CD4-positive, alpha-beta T cell treated with Interleukin-1 beta for 1 hour (primary cell): Measurements from ENCODE around the gene PARK7.
"Not testable (repeated sequence)": the region's sequence is repeated elsewhere in the genome, so short reads cannot be mapped to it uniquely, and the experiment has no call there.

Experiments used
- DNase-seq, 2 donors: peaks; one replicate each; pipeline ENCODE4 v3.0.0-alpha.2; 2020 to 2022

The PARK7 gene

DNA sequence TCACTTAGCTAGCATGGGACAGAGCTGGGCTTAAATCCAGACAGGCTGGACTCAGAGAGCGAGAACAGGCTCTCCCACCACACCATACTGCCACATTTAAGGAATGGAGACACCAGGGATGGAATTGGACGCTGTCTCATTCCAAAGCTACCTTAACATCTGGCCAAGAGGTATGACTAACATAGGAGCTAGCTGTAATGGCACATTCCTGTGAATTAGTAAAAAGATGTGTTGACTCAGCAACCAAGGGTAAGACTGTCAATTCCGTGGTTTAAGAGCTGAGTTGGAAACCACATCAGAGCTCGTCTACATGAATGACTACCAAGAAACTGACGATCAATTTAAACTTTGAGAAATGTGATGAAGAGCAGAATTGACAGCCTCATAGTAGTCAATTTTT is 12.6 kb upstream of the PARK7 start:
- peak; percentile 13 to 64 for DNase-seq

DNA sequence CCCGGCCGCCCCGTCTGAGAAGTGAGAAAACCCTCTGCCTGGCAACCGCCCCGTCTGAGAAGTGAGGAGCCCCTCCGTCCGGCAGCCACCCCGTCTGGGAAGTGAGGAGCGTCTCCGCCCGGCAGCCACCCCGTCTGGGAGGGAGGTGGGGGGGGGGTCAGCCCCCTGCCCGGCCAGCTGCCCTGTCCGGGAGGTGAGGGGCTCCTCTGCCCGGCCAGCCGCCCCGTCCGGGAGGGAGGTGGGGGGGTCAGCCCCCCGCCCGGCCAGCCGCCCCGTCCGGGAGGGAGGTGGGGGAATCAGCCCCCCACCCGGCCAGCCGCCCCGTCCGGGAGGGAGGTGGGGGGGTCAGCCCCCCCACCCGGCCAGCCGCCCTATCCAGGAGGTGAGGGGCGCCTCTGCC is 8.7 kb upstream of the PARK7 start:
- not testable (repeated sequence) for DNase-seq

DNA sequence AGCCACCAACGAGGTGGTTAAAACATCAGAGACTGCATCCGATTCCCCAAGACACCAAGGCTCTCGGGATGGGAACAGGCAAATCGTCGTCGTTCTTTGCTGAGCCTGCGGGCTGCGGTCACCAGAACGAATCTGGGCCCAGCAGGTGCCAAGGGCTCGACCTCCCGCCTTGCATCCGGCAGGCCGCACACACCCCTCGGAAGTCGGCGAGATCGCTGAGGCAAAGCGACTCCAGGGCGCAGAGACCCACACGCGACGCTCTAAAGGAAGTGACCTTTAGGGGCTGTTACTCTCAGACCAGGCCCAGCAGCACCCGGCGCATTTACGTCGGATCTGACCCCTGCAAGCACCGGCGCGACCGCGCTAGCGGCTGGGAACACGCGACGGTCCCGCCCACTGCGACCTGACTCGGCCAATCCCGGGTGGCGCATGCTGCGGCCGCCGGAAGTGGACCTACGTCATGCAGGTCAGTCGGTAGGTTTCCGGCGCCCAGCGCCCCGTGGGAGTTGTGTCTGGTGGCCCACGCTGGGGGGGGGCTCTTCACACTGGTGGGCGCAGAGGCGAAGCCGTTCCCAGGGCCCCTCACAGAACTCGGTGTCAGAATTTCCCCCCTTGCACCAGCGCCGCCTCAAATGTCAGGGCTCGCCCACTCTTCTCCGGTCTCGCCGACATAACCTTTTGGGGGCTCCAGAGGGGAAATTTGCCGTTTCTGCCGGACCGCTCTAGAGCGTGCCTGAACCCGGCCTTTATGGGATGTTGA is 7.5 kb upstream of the PARK7 start:
- DNase-seq, result peak; percentile 84 to 89

DNA sequence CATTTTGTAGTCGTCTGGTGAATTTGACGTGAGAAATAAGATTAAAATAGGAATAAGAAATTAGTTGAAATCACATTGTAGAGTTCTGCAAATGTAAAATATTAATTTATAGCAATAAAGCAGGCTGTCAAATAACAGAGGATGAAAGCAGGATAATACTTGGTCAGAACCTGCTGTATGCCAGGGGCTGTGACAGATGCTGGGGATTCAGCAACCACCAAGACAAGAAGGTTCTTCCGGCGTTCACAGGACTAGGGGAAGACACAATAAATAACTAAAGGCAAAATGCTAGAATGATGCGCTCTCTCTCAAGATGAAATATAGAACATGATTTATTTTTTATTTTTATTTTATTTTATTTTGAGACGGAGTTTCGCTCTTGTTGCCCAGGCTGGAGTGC is 6.8 kb upstream of the PARK7 start:
- no peak for DNase-seq

DNA sequence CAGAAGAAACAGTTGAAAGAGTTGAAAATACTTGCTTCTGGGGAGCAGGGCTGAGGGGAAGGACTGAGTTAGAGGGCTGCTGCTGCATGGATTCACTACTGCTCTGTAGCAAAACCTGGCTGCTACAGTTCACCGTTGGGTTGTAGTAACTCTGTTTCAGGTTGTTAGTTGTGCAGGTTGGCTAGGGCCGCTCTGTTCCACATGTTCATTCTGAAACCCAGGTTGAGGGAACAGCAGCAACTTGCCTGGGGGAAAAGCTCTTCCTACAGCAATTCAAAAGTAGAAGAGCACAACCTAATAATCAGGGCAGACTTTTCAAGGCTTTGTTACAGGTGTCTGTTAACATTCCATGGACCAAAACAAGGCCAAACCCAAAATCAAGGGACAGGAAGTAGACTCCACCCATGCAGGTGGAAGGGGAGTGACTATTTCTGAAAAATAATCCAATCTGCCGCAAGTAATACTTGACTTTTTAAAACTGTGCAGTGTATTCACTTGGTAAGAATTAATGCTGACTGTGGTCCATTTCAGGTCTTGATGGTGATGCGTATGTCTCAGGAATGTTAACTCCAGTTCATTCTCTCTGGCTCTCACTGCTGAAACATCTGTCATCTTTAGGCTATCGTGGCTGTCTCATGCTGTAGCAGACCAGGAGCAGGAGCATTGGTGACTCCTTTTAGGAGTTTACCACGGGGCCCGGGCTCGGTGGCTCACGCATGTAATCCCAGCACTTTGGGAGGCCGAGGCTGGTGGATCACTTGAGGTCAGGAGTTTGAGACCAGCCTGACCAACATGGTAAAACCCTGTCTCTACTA is 5.1 kb upstream of the PARK7 start:
- no peak for DNase-seq

DNA sequence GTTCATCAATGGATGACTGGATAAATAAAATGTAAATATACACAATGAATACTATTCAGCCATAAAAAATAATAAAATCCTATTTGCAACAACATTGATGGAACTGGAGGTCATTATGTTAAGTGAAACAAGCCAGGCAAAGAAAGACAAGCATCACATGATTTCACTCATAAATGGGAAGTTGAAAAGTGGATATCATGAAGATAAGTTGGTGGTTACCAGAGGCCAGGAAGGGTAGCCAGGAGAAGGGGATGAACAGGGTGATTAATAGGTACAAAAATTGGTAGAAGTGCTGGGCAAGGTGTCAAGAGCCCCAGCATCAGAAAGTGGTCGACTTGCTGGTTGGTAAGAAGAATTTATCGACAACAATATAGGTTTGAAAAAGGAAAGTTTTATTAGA is 1.3 kb upstream of the PARK7 start:
- DNase-seq, result no peak

DNA sequence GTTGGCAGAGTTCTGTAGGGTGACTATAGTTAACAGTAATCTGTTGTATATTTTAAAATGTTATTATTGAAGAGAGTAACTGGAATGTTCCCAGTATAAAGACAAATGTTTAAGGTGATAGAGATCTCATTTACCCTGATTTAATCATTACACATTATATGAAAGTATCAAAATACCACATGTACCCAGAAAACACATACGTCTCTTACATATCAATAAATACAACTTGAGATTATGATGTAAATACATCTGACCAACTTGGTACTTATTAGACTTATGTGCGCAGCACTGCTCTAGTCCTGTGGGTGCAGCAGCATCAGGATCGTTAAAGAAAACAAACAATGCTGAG is 670 bp upstream of the PARK7 start:
- no peak for DNase-seq

DNA sequence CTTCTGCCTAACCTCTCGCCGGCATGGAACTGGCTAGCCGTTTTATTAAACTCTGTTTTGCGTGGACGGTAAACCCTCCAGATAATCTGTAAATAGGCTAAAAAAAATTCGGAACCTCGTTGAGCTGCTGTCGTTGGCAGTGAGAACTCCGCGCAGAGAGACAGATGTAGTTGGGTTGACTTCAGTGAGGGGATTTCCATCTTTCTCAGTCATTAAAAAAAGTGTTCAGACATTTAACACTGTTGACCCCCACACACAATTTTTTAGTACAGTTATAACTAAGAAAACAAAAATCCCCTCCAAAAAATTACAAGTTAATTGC is 464 bp downstream of the PARK7 start:
- peak; percentile 57 to 68 for DNase-seq

DNA sequence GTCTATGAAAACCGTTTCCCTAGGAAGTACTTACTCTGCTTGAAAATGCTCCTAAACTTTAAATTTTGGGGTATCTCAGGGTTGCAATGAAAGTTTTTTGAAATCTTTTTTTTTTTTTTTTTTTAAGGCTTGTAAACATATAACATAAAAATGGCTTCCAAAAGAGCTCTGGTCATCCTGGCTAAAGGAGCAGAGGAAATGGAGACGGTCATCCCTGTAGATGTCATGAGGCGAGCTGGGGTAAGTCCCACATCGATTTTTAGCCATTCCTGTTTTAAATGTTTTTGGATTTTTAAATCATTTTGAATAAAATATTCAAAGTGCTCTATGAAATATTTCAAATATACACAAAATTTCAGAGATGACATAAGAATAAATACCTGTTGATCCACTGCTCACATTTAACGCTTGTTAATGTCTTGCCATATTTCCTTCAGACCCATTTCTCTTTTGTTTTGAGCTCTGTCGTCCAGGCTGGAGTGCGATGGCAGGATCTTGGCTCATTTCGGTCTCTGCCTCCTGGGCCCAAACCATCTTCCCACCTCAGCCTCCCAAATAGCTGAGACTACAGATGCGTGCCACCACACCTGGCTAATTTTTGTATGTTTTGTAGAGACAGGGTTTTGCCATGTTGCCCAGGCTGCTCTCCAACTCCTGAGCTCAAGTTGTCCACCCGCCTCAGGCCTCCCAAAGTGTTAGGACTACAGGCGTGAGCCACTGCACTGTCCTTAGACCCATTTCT is 1.3 kb downstream of the PARK7 start:
- no peak for DNase-seq

DNA sequence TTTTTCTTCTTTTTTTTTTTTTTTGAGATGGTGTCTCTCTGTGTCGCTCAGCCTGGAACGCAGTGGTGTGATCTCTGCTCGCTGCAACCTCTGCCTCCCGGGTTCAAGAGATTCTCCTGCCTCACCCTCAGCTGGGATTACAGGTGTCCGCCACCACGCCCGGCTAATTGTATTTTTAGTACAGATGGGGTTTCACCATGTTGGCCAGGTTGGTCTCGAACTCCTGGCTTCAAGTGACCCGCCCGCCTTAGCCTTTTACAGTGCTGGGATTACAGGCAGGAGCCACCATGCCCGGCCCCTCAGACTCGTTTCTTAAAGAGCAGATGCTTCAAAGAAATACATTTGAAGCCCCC is 1.8 kb downstream of the PARK7 start:
- not testable (repeated sequence) for DNase-seq

DNA sequence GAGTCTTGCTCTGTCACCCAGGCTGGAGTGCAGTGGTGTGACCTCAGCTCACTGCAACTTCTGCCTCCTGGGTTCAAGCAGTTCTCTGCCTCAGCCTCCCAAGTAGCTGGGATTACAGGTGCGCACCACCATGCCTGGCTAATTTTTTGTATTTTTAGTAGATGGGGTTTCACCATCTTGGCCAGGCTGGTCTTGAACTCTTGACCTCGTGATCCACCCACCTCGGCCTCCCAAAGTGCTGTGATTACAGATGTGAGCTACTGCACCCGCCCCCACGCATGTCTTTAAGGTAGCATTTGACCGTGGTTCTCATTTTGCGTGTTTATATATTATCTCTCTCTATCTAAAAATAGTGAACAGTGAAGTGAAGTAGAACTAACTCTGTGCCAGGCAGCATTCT is 2.3 kb downstream of the PARK7 start:
- not testable (repeated sequence) for DNase-seq

DNA sequence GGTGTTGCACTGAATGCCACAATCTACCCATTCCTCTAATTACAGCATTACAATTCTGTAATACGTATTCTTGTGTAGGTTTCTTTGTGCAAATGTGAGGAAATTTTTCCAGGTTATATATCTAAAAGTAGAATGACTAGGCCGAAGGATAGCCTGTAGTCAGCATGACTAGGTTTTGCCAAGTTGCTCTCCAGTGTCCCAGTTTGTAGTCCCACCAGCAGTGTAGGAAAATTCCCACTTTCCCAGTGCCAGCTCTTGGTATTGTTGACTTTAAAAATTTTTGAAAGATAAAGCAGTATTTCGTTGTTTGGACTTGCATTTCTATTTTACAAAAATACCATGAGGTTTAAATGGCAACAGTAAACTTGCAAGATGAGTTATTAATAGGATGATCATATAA is 3.0 kb downstream of the PARK7 start:
- no peak for DNase-seq

DNA sequence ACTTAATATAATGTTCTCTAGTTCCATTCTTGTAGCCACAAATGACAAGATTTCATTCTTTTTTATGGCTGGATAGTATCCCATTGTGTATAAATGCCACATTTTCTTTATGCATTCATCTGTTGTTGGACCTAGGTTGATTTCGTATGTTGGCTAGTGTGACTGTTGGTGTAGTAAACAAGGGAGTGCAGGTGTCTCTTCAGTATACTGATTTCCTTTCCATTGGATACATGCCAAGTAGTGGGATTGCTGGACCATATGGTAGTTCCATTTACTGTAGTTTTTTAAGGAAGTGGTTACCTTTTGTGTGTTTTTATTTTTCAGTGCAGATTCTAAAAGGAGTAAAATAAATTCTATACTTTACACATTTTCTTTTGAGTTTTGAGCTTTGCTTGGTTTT is 5.7 kb downstream of the PARK7 start:
- DNase-seq, result no peak

DNA sequence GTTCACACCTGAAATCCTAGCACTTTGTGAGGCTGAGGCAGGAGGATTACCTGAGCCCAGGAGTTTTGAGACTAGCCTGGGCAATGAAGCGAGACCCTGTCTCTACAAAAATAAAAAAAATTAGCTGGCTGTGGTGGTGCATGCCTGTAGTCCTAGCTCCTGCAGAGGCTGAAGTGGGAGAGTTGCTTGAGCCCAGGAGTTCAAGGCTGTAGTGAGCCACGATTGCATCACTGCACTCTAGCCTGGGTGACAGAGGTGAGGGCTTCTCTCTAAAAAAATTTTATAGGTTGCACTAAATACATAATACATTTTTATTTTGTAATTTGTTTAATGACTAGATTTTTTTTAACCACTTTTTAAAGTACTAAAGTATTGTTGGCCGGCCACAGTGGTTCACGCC is 6.1 kb downstream of the PARK7 start:
- no peak for DNase-seq

DNA sequence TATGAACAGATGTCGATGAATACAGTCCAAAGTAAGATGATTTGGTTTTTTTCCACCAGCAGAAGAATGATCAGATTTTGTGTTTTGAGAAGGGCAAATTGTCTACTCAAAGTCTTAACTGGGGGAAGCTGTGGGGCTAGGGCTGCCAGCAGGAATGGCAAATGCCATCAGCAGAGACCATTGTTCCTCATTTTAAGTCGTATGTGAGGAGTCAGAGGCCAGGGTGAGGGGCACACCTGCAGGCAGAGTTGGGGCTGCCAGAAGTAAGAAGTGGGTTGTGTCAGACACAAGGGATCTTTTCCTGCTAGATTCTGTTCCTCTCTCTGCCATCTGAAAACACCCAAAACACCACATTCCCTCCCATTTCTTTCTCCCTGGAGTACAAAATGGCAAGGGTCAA is 8.7 kb downstream of the PARK7 start:
- DNase-seq, result no peak

DNA sequence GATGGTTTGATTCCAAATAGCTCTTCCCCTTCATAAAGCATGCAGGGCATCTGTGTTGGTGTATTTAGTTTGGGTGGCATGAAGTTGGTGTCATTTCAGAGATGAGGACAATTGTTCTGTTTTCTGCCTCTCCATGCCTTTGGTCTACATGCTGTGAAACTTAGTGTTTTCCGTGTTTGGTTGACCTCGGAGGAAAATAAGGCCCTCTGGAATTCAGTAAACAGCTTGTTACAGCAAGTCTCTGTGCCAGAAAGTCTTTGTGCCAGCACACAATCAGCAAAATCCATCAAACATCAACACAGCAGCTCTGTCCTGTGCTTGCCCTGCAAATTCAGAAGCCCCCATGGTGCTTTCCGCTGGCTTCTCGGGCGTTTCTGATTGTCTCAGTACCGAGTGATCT is 9.5 kb downstream of the PARK7 start:
- no peak for DNase-seq

DNA sequence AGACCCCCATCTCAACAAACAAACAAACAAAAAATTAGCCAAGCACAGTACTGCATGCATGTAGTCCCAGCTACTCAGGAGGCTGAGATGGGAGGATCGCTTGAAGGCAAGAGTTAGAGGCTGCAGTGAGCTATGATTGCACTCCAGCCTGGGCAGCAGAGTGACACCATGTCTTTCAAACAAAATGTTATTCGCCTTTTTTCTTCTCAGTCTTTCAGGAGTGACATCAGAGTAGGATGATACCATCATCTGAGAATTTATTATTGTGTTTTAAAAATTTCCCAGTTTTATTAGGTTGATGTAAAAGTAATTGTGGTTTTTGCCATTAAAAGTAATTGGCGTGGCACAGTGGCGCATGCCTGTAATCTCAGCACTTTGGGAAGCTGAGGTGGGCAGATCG is 10.8 kb downstream of the PARK7 start:
- no peak for DNase-seq

DNA sequence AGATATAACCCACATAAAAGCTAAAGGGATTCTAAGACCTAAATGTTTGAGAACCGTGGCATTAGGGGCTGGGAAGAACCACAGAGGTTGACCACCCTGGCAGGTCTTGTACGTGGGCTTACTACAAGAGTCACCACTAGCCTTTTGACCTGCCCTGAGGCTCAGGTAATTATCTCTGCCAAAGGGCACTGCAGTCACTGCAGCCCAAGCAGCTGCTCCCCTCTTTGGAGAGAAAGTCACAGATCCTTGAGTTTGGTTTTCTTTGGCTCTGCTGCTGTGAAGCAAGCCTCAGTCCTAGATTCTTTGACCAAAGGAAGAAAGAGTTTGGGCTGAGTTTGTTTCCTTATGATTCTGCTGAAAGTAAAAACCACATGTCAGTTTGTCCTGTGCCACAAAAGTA is 11.6 kb downstream of the PARK7 start:
- no peak for DNase-seq

DNA sequence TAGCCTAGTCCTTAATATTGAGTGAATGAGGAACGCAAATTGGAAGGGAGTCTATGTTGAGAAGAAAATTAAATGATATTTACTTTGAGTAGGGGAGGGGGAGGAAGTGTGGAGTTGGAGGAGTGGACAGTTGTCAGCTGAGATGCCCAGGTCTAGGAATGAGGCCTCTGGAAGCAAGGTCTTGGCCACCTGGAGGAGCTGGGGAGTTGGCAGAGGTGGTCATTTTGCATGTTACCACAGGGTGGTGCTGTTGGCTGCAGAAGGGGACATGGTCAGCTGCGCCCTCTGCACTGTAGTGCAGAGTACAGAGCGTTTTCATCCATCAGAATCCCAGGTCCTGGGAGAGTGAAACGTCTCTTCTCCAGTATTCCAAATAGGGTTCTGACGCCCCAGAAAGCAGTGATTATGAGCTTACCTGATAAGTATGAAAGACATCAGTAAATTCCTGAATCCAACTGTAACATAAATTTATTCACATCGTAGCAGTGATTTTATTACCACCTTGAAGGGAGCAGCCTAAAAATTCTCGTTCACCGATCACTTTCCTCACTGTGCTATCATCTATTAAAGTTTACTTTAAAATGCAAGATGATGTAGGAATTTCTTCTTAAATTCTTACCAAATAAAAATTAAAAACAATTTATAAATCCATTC is 13.8 kb downstream of the PARK7 start:
- peak; percentile 23 to 25 for DNase-seq

DNA sequence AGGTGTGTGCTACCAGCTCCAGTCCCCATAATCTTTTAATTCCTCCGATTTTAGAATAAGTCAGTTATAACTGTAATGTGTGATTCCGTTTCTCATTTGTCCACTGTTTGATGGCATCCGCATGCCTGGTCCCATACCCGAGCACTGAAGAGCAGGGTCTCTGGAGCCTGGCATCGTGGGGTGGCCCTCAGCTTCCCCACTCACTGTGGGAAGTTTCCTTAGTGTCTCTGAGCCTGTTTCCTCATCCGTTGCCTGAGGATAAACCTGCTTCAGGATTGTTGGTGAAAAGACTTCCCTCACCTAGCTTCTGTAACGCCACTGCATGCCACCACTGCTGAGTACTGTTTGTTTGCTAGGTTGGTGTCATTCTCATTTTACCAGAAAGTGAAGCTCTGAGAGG is 19.5 kb downstream of the PARK7 start:
- DNase-seq, result no peak

DNA sequence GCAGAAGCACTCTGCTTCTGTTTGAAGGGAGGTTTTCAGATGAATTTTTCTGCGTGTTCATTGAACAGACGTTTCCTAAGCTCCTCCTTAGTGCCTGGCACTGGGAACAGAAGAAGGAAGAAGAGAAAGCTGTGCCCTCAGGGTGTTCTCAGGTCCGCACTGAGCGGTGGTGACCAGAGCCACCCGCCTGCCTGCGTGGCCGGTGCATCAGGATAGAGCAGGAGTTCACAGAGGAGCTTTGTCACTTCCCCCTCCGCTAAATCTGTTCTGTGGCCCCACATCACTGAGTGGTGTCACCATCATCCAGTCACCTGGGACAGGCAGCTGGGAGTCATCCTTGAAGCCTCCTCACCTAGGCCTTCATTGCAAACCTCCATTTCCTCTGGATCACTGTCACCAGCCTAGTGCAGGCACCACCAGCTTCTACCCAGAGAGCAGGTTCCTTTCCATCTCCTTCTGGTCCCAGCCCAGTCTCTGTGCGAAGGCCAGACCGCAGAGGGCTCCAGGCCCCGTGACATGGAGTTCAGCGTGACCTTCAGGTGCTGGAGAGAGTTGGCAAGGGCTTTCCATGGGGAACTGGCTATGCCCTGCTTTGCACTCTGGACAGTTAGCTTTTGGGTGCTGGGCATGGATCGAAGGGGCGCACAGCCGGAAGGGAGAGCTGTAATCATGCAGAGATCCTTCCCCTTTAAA is 21.7 kb downstream of the PARK7 start:
- DNase-seq, result no peak

DNA sequence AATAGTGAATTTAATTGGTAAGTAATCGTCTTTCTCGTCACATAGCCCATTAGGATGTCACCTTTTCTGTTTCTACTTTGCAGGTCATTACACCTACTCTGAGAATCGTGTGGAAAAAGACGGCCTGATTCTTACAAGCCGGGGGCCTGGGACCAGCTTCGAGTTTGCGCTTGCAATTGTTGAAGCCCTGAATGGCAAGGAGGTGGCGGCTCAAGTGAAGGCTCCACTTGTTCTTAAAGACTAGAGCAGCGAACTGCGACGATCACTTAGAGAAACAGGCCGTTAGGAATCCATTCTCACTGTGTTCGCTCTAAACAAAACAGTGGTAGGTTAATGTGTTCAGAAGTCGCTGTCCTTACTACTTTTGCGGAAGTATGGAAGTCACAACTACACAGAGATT is 23.3 kb downstream of the PARK7 start:
- DNase-seq, result no peak
